DOHH2 (cell line): ENCODE measurements around the gene CLDN10.

Source experiments
- H3F3A ChIP-seq: fragments of 200-600 bp; sonication (generic), shearing (Covaris generic); 2 replicates; pipeline ENCODE4 v1.6.0; 2016; ENCODE audit warnings: antibody characterized with exemption, mild to moderate bottlenecking; ENCODE audit not compliant: control insufficient read depth, insufficient read depth
- H3K27ac ChIP-seq: fragments of 200-600 bp; sonication (generic); 2 replicates; pipeline ENCODE4 v1.5.1; 2014; ENCODE audit warnings: low read depth, mild to moderate bottlenecking, low read length, moderate library complexity
- H3K27me3 ChIP-seq: fragments of 200-600 bp; sonication (generic); 2 replicates; pipeline ENCODE4 v1.6.1; 2014; ENCODE audit warnings: mild to moderate bottlenecking, low read length, mixed read lengths; ENCODE audit not compliant: control insufficient read depth
- H3K36me3 ChIP-seq: fragments of 200-600 bp; sonication (generic); 2 replicates; pipeline ENCODE4 v1.6.1; 2014; ENCODE audit warnings: mild to moderate bottlenecking, low read length, moderate library complexity, mixed read lengths; ENCODE audit not compliant: control insufficient read depth
- H3K4me1 ChIP-seq: fragments of 200-600 bp; sonication (generic); 2 replicates; pipeline ENCODE4 v1.6.1; 2014; ENCODE audit warnings: mild to moderate bottlenecking, low read length, mixed read lengths; ENCODE audit not compliant: control insufficient read depth
- H3K4me2 ChIP-seq: fragments of 200-600 bp; sonication (generic); 2 replicates; pipeline ENCODE4 v1.6.0; 2014; ENCODE audit warnings: mild to moderate bottlenecking, low read length, moderate library complexity
- H3K4me3 ChIP-seq: fragments of 200-600 bp; sonication (generic); 2 replicates; pipeline ENCODE4 v1.5.1; 2014; ENCODE audit warnings: mild to moderate bottlenecking, low read length, mixed read lengths
- H3K79me2 ChIP-seq: fragments of 200-600 bp; sonication (generic); 2 replicates; pipeline ENCODE4 v1.6.1; 2014; ENCODE audit warnings: mild to moderate bottlenecking, low read length, mixed read lengths; ENCODE audit not compliant: control insufficient read depth
- H3K9me2 ChIP-seq: fragments of 200-600 bp; sonication (generic); replicated peaks from 2 replicates; pipeline ENCODE4 v1.6.1; 2014; ENCODE audit warnings: mild to moderate bottlenecking, low read length, mixed read lengths; ENCODE audit not compliant: control insufficient read depth
- H3K9me3 ChIP-seq: fragments of 200-600 bp; sonication (generic); 2 replicates; pipeline ENCODE4 v1.6.1; 2014; ENCODE audit warnings: antibody characterized with exemption, low read length, mixed read lengths; ENCODE audit not compliant: control insufficient read depth, insufficient read depth
- H4K20me1 ChIP-seq: fragments of 200-600 bp; sonication (generic); 2 replicates; pipeline ENCODE4 v1.6.0; 2014; ENCODE audit warnings: low read depth, mild to moderate bottlenecking, antibody characterized with exemption, low read length, moderate library complexity; ENCODE audit not compliant: control insufficient read depth, insufficient read depth
- CTCF ChIP-seq: fragments of 200-600 bp; sonication (generic); IDR thresholded peaks from one replicate; pipeline ENCODE4 v1.5.1; 2014; ENCODE audit warnings: antibody characterized with exemption, mild to moderate bottlenecking, low read depth, low read length; ENCODE audit not compliant: poor library complexity, severe bottlenecking
- EZH2phosphoT487 ChIP-seq: fragments of 200-600 bp; sonication (generic); IDR thresholded peaks from 2 replicates; pipeline ENCODE4 v1.6.1; 2017; ENCODE audit warnings: borderline replicate concordance, mild to moderate bottlenecking, antibody characterized with exemption, low read length, moderate library complexity, mixed read lengths

CLDN10 gene

GRCh38 chr13:95509521-95510310 lies 42.8 kb upstream of the CLDN10 start:
- no peak overlapping the region for H3K4me2 ChIP-seq

GRCh38 chr13:95510950-95511349 lies 41.6 kb upstream of the CLDN10 start:
- Histone ChIP-seq H3K27me3 (no peaks in the 10 kb centered on the region), H3K4me2 (no peak overlapping the region), H3K9me2 (no peaks in the 10 kb centered on the region), H3K4me1 (no peaks in the 10 kb centered on the region), H3F3A (no peaks in the 10 kb centered on the region), H4K20me1 (no peaks in the 10 kb centered on the region), H3K27ac (no peak overlapping the region), H3K4me3 (no peak overlapping the region), H3K9me3 (no peaks in the 10 kb centered on the region), H3K36me3 (no peaks in the 10 kb centered on the region), H3K79me2 (no peaks in the 10 kb centered on the region)
- TF ChIP-seq CTCF (no peak), EZH2phosphoT487 (no peak)

More at GRCh38 chr13:95509521-95510310, 42.8 kb upstream of the CLDN10 start:
- Histone ChIP-seq H3F3A (no peaks in the 10 kb centered on the region), H4K20me1 (no peaks in the 10 kb centered on the region), H3K9me2 (no peaks in the 10 kb centered on the region), H3K36me3 (no peaks in the 10 kb centered on the region), H3K4me3 (no peak overlapping the region), H3K9me3 (no peaks in the 10 kb centered on the region), H3K27me3 (no peaks in the 10 kb centered on the region), H3K79me2 (no peaks in the 10 kb centered on the region), H3K4me1 (no peaks in the 10 kb centered on the region), H3K27ac (no peak overlapping the region)
- no peak for TF ChIP-seq EZH2phosphoT487
- no peak for TF ChIP-seq CTCF

GRCh38 chr13:95512424-95512823 lies 40.1 kb upstream of the CLDN10 start:
- H3K36me3 ChIP-seq = no peaks in the 10 kb centered on the region
- no peak overlapping the region for H3K27ac ChIP-seq
- no peak overlapping the region for H3K4me2 ChIP-seq
- H4K20me1 ChIP-seq = no peaks in the 10 kb centered on the region
- no peaks in the 10 kb centered on the region for H3K4me1 ChIP-seq
- H3K9me2 ChIP-seq = no peaks in the 10 kb centered on the region
- H3K79me2 ChIP-seq = no peaks in the 10 kb centered on the region
- no peaks in the 10 kb centered on the region for H3F3A ChIP-seq
- no peaks in the 10 kb centered on the region for H3K9me3 ChIP-seq
- no peak overlapping the region for H3K4me3 ChIP-seq
- TF ChIP-seq EZH2phosphoT487 = no peak
- no peak for TF ChIP-seq CTCF
- H3K27me3 ChIP-seq = no peaks in the 10 kb centered on the region
